HepG2 (cell line): ENCODE measurements around the gene PHF2. TPM values are rescaled to one million over a fixed set of nuclear protein-coding genes. Genes with fewer than 3 reads are reported as not detected.

Experiments used
- MXD4 ChIP-seq: IDR thresholded peaks from 2 replicates; pipeline ENCODE4 v1.6.1; 2016; ENCODE audit warnings: mild to moderate bottlenecking, missing biosample characterization, missing genetic modification reagents
- PPARG ChIP-seq: conservative IDR thresholded peaks from 2 replicates; pipeline ENCODE4 v1.6.1; 2016; ENCODE audit warnings: missing biosample characterization, missing genetic modification reagents
- STAG1 ChIP-seq: sonication (generic); formaldehyde crosslinking; IDR thresholded peaks from 2 replicates; pipeline ENCODE4 v1.4.0; 2020; ENCODE audit warnings: missing genetic modification reagents
- polyA plus RNA-seq, 8 experiments: library from polyadenylated mRNA; depleted of rRNA in 3 of 8; stranded (reverse) in 7 of 8; unstranded in 1 of 8; fragments of >200 nt; fragmentation: Illumina TruSeq in 4 of 8; extraction: Trizol in 4 of 8; gene quantifications; 2 replicates each; pipeline versions ENCODE4 v1.2.1 to v1.2.3, GENCODE V29; 2011 to 2016; ENCODE audit warnings: low read depth in 4 of 8, missing spikeins in 1 of 8, mixed read lengths in 1 of 8; ENCODE audit not compliant: insufficient read depth in 1 of 8
- total RNA-seq, 5 experiments: library from RNA; depleted of rRNA; stranded (reverse); fragments of >200 nt; fragmentation: Illumina TruSeq; extraction: Trizol; gene quantifications; 2 replicates each; pipeline ENCODE4 v1.2.3, GENCODE V29; 2016; ENCODE audit warnings: low read depth in 1 of 5
- TF ChIP-seq, protein P1 (sequence below): sonication (generic); formaldehyde crosslinking; conservative IDR thresholded peaks from 2 replicates; pipeline ENCODE4 v1.4.0; 2020; ENCODE audit warnings: mild to moderate bottlenecking, missing genetic modification reagents, moderate library complexity
- TF ChIP-seq, protein P2 (sequence below): sonication (generic); formaldehyde crosslinking; IDR thresholded peaks from 2 replicates; pipeline ENCODE4 v1.4.0; 2020; ENCODE audit warnings: missing genetic modification reagents
- TF ChIP-seq, protein P3 (sequence below): sonication (generic); formaldehyde crosslinking; IDR thresholded peaks from 2 replicates; pipeline ENCODE4 v1.5.1; 2020; ENCODE audit warnings: mild to moderate bottlenecking, missing genetic modification reagents, borderline replicate concordance

PHF2 gene
- total and polyA plus RNA-seq, 2 of the 13 experiments (the other 11 are each of a cell fraction or from before 2014, with no cell fraction given), result 6.6 to 9.1 TPM

DNA sequence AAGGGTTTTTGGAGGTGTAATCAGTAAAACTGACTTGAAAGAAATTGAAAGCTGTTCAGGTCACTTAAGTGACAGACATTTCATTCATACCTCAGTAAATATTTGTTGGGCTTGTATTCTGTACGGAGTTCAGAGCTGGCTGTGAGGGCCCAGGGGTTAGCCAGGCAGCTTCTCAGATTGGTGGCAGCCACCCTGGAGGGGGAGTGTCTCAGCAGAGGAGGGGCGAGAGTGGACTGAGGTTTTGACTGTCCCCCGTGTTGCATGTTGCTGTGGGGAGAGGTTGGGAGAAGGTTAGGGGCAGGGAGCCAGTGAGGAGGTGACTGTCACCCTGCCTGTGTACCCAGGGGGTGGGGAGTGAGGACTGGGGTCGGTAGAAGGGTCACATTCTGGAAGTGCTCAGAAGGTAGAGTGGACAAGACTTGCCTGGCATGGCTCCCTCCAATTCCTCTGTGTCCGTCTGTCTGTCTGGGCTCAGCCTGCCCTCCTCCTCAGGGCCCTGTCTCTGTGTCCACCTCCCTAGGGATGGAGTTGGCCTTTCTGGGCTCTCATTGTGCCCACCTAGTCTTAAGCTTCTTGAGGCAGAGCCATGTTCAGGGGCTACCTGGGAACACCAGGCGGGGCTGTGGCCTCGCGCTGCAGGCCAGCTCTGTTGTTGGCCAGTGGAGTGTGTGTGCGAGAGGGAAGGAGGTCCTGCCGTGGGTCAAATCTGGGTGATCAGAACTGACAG lies 4.4 kb downstream of the PHF2 start (continued):
- TF ChIP-seq, protein P1, sequence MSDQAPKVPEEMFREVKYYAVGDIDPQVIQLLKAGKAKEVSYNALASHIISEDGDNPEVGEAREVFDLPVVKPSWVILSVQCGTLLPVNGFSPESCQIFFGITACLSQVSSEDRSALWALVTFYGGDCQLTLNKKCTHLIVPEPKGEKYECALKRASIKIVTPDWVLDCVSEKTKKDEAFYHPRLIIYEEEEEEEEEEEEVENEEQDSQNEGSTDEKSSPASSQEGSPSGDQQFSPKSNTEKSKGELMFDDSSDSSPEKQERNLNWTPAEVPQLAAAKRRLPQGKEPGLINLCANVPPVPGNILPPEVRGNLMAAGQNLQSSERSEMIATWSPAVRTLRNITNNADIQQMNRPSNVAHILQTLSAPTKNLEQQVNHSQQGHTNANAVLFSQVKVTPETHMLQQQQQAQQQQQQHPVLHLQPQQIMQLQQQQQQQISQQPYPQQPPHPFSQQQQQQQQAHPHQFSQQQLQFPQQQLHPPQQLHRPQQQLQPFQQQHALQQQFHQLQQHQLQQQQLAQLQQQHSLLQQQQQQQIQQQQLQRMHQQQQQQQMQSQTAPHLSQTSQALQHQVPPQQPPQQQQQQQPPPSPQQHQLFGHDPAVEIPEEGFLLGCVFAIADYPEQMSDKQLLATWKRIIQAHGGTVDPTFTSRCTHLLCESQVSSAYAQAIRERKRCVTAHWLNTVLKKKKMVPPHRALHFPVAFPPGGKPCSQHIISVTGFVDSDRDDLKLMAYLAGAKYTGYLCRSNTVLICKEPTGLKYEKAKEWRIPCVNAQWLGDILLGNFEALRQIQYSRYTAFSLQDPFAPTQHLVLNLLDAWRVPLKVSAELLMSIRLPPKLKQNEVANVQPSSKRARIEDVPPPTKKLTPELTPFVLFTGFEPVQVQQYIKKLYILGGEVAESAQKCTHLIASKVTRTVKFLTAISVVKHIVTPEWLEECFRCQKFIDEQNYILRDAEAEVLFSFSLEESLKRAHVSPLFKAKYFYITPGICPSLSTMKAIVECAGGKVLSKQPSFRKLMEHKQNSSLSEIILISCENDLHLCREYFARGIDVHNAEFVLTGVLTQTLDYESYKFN (CRISPR knock-in tag), result peak; percentile 62
- peak; percentile 39 for TF ChIP-seq STAG1 (CRISPR knock-in tag)
- TF ChIP-seq, protein P2, sequence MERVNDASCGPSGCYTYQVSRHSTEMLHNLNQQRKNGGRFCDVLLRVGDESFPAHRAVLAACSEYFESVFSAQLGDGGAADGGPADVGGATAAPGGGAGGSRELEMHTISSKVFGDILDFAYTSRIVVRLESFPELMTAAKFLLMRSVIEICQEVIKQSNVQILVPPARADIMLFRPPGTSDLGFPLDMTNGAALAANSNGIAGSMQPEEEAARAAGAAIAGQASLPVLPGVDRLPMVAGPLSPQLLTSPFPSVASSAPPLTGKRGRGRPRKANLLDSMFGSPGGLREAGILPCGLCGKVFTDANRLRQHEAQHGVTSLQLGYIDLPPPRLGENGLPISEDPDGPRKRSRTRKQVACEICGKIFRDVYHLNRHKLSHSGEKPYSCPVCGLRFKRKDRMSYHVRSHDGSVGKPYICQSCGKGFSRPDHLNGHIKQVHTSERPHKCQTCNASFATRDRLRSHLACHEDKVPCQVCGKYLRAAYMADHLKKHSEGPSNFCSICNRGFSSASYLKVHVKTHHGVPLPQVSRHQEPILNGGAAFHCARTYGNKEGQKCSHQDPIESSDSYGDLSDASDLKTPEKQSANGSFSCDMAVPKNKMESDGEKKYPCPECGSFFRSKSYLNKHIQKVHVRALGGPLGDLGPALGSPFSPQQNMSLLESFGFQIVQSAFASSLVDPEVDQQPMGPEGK (CRISPR knock-in tag), result peak; percentile 25; the same call in 1 of the 2 replicates
- TF ChIP-seq, protein P3, sequence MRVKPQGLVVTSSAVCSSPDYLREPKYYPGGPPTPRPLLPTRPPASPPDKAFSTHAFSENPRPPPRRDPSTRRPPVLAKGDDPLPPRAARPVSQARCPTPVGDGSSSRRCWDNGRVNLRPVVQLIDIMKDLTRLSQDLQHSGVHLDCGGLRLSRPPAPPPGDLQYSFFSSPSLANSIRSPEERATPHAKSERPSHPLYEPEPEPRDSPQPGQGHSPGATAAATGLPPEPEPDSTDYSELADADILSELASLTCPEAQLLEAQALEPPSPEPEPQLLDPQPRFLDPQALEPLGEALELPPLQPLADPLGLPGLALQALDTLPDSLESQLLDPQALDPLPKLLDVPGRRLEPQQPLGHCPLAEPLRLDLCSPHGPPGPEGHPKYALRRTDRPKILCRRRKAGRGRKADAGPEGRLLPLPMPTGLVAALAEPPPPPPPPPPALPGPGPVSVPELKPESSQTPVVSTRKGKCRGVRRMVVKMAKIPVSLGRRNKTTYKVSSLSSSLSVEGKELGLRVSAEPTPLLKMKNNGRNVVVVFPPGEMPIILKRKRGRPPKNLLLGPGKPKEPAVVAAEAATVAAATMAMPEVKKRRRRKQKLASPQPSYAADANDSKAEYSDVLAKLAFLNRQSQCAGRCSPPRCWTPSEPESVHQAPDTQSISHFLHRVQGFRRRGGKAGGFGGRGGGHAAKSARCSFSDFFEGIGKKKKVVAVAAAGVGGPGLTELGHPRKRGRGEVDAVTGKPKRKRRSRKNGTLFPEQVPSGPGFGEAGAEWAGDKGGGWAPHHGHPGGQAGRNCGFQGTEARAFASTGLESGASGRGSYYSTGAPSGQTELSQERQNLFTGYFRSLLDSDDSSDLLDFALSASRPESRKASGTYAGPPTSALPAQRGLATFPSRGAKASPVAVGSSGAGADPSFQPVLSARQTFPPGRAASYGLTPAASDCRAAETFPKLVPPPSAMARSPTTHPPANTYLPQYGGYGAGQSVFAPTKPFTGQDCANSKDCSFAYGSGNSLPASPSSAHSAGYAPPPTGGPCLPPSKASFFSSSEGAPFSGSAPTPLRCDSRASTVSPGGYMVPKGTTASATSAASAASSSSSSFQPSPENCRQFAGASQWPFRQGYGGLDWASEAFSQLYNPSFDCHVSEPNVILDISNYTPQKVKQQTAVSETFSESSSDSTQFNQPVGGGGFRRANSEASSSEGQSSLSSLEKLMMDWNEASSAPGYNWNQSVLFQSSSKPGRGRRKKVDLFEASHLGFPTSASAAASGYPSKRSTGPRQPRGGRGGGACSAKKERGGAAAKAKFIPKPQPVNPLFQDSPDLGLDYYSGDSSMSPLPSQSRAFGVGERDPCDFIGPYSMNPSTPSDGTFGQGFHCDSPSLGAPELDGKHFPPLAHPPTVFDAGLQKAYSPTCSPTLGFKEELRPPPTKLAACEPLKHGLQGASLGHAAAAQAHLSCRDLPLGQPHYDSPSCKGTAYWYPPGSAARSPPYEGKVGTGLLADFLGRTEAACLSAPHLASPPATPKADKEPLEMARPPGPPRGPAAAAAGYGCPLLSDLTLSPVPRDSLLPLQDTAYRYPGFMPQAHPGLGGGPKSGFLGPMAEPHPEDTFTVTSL (CRISPR knock-in tag), result no peak
- 0 out of 2 replicates have a peak, but pooled peaks have one; percentile 23 for TF ChIP-seq PPARG (CRISPR knock-in tag)
- no peak for TF ChIP-seq MXD4 (CRISPR knock-in tag)
